Measurements from ENCODE around the gene OBSCN.

- no peak for TF ChIP-seq CTCF (IDR thresholded peaks at IDR 0.05; ENCODE audit: insufficient read depth, low read length)
- TF ChIP-seq POLR2AphosphoS5 (IDR thresholded peaks at IDR 0.05; ENCODE audit: low read depth), result no peak
- no peak for TF ChIP-seq REST (IDR thresholded peaks at IDR 0.05; ENCODE audit: insufficient replicate concordance, low read depth)
- TF ChIP-seq GABPA (IDR thresholded peaks at IDR 0.05; ENCODE audit: low read depth), result no peak
These were observed 48.7 kb upstream of the OBSCN start for GRCh38 chr1:228159008-228159665.

Data from HL-60 (cell line).